HEK293 (cell line): Measurements from ENCODE around the gene WDR3.

Source experiments
- CTCF ChIP-seq: fragments of 450-650 bp; formaldehyde crosslinking; IDR thresholded peaks from 2 replicates; pipeline ENCODE4 v1.5.1; 2016; ENCODE audit warnings: missing biosample characterization, missing genetic modification characterization
- PATZ1 ChIP-seq: fragments of 450-650 bp; formaldehyde crosslinking; IDR thresholded peaks from 2 replicates; pipeline ENCODE4 v1.5.1; 2016; ENCODE audit warnings: missing biosample characterization, missing genetic modification characterization
- ZNF362 ChIP-seq: fragments of 450-650 bp; formaldehyde crosslinking; IDR thresholded peaks from 2 replicates; pipeline ENCODE4 v1.5.1; 2016; ENCODE audit warnings: missing biosample characterization, missing genetic modification characterization
- ZNF398 ChIP-seq: fragments of 450-650 bp; formaldehyde crosslinking; IDR thresholded peaks from 2 replicates; pipeline ENCODE4 v1.5.1; 2017; ENCODE audit warnings: missing biosample characterization, missing genetic modification characterization
- ZNF558 ChIP-seq: fragments of 450-650 bp; formaldehyde crosslinking; IDR thresholded peaks from 2 replicates; pipeline ENCODE4 v1.5.1; 2016; ENCODE audit warnings: missing biosample characterization, missing genetic modification characterization

- TF ChIP-seq CTCF (no peak), PATZ1 (no peak), ZNF558 (tag by site-specific recombination) (no peak), ZNF398 (no peak), ZNF362 (no peak)
Observed at GRCh38 chr1:117905019-117905418, 24.5 kb upstream of the WDR3 start.
